ENCODE measurements around the gene DDIT3.
"Not testable (repeated sequence)": the region's sequence is repeated elsewhere in the genome, so short reads cannot be mapped to it uniquely, and the experiment has no call there.

DNA sequence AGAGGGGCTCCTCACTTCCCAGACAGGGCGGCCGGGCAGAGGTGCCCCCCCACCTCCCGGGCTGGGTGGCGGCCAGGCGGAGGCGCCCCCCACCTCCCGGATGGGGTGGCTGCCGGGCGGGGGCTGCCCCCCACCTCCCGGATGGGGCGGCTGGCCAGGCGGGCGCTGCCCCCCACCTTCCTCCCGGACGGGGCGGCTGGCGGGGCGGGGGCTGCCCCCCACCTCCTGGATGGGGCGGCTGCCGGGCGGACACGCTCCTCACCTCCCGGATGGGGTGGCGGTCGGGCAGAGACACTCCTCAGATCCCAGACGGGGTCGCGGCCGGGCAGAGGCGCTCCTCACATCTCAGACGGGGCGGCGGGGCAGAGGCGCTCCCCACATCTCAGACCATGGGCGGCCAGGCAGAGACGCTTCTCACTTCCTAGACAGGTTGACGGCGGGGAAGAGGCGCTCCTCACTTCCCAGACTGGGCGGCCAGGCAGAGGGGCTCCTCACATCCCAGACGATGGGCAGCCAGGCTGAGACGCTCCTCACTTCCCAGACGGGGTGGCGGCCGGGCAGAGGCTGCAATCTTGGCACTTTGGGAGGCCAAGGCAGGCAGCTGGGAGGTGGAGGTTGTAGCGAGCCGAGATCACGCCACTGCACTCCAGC lies 25.1 kb downstream of the DDIT3 start:
- TF ChIP-seq, protein P1, sequence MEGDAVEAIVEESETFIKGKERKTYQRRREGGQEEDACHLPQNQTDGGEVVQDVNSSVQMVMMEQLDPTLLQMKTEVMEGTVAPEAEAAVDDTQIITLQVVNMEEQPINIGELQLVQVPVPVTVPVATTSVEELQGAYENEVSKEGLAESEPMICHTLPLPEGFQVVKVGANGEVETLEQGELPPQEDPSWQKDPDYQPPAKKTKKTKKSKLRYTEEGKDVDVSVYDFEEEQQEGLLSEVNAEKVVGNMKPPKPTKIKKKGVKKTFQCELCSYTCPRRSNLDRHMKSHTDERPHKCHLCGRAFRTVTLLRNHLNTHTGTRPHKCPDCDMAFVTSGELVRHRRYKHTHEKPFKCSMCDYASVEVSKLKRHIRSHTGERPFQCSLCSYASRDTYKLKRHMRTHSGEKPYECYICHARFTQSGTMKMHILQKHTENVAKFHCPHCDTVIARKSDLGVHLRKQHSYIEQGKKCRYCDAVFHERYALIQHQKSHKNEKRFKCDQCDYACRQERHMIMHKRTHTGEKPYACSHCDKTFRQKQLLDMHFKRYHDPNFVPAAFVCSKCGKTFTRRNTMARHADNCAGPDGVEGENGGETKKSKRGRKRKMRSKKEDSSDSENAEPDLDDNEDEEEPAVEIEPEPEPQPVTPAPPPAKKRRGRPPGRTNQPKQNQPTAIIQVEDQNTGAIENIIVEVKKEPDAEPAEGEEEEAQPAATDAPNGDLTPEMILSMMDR (IDR thresholded peaks at IDR 0.05; ENCODE audit: low read depth, low read length, missing input control) = not testable (repeated sequence)
- TF ChIP-seq REST (IDR thresholded peaks at IDR 0.05); GABPA (IDR thresholded peaks at IDR 0.05 in 1 of 2, conservative IDR thresholded peaks at IDR 0.05 in 1 of 2); EGR1 (IDR thresholded peaks at IDR 0.05; ENCODE audit: low read depth in 2 of 2); FOXA1 (IDR thresholded peaks at IDR 0.05); YY1 (IDR thresholded peaks at IDR 0.05); ZBTB33 (IDR thresholded peaks at IDR 0.05); RAD21 (IDR thresholded peaks at IDR 0.05); HNF4A (conservative IDR thresholded peaks at IDR 0.05): not testable (repeated sequence)
- TF ChIP-seq, protein P2, sequence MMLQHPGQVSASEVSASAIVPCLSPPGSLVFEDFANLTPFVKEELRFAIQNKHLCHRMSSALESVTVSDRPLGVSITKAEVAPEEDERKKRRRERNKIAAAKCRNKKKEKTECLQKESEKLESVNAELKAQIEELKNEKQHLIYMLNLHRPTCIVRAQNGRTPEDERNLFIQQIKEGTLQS (IDR thresholded peaks at IDR 0.05) = not testable (repeated sequence)
- TF ChIP-seq, protein P3, sequence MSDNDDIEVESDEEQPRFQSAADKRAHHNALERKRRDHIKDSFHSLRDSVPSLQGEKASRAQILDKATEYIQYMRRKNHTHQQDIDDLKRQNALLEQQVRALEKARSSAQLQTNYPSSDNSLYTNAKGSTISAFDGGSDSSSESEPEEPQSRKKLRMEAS (IDR thresholded peaks at IDR 0.05) = not testable (repeated sequence)
